NCI-H69 (cell line): ENCODE measurements around the gene KCNAB1.
A peak's percentile ranks its signal among the peaks of the same experiment; 100 is the strongest.
"Not testable (repeated sequence)": the region's sequence is repeated elsewhere in the genome, so short reads cannot be mapped to it uniquely, and the experiment has no call there.

Source experiments
- DNase-seq: peaks from one replicate; lab custom pipeline; 2025; lab: John Stamatoyannopoulos, UW

The KCNAB1 gene

DNA sequence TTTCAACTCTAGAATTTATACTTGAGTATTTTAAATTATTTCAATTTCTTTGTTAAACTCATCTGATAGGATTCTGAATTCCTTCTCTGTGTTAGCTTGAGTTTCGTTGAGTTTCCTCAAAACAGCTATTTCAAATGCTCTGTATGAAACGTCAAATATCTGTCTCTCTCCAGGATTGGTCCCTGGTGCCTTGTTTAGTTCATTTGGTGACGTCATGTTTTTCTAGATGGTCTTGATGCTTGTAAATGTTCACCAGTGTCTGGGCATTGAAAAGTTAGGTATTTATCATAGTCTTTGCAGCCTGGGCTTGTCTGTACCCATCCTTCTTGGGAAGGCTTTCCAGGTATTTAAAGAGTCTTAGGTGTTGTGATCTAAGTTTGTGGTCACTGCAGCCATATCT is 151.1 kb downstream of the KCNAB1 start:
- no peak for DNase-seq

DNA sequence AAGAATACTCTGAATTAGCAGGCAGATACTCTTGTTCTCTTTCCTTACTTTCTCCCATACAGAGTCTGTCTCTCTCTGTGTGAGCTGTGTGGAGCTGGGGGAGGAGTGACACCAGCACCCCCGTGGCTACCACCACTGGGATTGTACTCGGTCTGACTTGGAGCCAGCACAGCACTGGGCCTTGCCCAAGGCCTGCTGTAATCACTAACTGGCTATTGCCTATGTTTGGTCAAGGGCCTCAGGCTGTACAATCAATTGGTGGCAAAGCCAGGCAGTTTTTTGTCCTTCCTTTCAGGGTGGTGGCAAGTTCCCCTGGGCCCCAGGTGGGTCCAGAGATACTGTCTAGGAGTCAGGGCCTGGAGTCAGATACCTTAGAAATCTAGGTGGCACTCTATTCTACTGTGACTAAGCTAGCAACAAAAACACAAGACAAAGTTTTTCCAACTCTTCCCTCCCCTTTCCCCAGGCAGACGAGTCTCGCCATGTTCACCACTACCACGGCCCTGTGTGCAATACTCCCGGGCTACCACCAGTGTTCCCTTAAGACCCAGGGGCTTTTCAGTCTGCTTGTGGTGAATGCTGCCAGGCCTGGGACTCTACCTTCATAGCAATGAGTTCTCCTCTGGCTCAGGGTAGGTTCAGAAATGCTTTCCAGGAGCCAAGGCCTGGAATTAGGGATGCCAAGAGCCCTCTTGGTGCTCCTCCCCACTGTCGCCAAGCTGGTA is 151.8 kb downstream of the KCNAB1 start:
- DNase-seq: no peak

DNA sequence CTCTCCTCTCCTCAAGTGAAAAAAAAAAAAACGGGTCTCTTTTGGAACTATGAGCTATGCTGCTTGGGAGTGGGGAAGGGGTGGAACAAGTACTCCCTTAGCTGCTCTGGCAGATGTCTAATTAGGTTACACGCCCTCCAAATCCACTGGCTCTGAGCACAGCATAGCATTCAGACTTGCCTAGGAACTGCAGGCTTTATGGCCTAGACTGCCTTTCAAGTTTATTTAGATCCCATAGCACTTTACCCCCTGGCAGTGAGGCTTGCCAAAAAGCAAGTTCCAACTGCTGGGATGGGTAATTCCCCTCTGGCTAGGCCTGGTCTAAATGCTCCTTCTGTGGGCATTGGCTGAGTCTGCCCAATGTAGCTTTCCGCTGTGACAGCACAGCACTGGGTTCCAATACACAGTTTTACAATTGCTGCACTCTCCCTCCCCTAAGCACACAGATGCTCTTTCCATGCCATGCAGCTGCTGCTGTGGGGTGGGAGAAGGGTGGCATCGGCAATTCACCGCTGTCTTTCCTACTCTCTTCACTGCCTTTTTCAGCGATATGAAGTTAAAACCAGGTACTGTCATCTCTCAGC is 152.8 kb downstream of the KCNAB1 start:
- DNase-seq: peak; percentile 1

DNA sequence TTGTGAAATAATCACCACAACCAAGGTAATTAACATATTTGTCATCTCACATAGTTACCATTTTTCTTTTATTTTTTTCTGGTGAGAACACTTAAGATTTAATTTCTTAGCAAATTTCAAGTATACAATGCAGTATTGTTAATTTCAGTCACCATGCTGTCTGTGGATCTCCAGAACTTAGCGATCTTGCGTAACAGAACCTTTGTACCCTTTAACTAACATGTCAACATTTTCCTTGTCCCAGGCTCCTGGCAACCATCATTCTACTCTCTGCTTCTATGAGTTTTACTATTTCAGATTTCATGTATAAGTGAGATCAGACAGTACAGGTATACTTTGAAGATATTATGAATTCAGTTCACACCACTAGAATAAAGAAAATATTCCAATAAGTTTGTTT is 154.4 kb downstream of the KCNAB1 start:
- no peak for DNase-seq

DNA sequence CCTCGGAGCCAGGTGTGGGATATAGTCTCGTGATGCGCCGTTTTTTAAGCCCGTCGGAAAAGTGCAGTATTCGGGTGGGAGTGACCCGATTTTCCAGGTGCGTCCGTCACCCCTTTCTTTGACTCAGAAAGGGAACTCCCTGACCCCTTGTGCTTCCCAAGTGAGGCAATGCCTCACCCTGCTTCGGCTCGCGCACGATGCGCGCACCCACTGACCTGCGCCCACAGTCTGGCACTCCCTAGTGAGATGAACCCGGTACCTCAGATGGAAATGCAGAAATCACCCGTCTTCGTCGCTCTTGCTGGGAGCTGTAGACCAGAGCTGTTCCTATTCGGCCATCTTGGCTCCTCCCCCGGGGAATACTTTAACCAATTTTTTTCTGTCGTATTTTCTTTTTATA is 164.3 kb downstream of the KCNAB1 start:
- not testable (repeated sequence) for DNase-seq

DNA sequence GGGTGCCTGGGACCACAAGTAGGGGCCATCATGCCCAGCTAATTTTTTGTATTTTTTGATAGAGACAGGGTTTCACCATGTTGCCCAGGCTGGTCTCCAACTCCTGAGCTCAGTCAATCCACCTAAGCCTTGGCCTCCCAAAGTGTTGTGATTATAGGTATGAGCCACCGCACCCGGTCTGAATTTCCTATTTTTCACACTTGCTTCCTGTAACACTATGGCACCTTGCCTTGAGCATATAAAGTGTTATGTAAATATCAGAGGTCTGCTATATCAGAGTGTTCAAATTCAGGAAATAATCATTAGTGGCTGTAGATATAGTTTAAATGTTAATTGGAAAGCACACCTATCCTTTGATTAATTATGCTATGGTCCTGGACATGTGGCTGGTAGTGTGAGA is 165.2 kb downstream of the KCNAB1 start:
- DNase-seq: no peak

DNA sequence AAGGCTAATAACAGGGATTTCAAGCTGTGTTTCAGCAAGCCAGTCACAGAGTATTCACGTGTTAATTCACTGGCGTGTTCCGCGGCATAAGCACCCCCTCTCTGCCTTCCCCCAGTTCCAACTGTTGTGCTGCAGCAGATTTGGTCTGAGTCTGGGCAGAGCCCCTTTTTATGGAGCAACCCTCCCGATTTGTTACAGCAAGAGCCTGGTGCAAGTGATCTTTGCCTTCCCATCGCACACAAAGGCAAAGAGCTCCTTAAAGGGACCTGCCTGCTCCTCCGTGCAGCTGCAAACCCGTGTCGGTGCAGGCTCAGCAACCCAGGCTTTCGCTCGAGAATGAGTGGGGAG is 170.5 kb downstream of the KCNAB1 start:
- DNase-seq: no peak

DNA sequence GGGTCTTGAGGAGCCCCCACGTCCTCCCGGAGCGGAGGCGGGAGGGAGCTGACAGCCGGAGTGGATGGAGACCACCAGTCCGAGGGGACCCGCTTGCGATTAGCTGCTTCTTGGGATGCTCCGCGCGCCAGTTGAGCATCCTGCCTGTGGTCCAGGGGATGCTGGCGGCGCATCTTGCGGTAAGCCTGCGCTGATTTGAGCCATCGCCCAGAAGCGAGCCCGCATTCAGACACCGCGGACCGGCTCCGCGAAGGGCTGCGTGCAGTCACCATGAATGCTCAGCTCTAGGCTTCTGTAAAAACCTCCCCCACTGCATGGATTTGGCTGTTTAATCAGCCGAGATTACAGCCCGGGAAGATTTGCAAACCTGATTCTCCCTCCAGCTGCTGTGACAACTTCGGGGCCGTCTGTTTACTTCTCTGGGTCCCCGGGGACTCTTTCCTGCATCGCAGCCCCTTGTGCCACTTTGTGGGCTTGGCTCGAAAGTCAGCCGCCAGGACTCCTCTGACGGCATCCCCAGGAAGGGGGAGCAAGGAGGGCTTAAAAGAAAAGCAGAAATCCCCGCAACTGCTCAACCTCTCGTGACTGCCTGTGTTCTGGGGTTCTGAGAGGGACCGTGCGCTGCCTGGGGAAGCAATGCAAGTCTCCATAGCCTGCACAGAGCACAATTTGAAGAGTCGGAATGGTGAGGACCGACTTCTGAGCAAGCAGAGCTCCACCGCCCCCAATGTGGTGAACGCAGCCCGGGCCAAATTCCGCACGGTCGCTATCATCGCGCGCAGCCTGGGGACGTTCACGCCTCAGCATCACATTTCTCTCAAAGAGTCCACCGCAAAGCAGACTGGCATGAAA is 171.1 kb downstream of the KCNAB1 start:
- DNase-seq: peak; percentile 26

DNA sequence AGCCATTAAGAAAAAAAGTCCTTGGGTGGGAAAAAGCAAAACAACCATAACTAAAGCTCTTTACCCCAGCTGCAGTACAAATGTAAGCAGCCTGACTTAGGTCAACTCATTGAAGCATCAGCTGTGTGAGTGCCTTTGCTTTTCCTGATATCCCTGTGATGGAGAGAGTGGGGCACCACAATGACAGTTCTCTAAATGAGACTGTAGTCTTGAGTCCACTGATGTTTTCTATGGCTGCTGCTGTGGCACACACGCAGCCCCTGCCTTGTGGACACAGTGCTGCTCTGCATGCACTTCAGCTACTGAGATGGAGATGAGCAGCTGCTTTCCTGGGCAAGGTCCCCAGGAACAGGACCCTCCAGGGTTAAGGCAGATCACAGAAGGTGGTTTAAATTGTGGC is 173.2 kb downstream of the KCNAB1 start:
- no peak for DNase-seq

DNA sequence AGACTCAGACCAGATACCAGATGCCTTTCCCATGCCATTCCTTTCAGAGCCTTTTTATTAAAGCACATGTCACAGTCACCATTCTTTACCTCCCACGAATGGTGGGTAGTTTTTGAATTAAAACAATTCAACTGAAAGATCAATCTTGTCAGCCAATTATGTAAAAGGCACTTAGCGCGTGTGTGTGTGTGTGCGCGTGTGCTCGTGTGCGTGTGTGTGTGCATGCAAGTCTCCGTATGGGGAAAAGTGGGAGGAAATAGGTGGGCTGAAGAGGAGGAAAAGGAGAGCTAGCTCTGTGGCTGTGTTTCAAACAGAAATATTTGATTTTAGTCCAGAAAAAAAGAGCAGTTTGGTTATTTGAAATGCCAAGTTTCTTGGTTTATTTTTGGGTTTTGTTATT is 177.2 kb downstream of the KCNAB1 start:
- DNase-seq: no peak

DNA sequence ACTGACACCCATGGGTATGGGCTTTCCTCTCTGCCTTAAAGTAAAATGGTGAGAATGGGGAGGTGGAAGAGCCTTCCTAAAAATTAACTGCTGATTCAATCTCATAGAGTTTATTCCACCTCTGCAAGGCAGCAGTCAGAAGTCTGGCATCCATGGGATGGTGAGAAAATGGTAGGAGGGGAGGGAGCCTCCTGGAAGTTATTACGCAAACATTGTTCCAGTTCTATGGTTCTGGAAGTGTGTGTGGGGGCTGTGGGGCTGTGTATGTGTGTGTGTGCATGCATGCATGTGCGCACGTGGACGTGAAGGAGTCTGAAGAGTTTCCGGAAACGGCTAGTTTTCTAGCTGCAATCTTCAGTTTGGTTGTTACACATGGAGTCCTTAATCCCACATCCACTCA is 177.6 kb downstream of the KCNAB1 start:
- DNase-seq: no peak

DNA sequence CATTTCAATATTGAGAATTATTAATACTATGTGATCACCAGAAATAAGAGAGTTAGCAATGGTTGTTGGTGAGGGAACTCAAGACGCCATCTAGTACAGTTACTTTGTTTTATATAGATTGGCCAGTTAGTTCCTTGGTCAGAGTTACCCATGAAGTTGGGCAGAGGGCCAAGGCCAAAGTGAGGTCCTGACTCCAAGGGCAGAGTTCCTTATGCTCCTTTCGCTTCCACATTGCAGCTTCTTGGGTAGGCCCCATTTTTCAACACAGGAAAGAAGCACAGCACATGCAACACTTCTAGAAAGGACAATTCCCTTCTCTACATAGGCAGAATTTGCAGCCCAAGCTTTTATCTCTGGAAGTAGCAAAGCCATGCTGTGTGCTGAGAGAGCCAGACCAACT is 178.6 kb downstream of the KCNAB1 start:
- no peak for DNase-seq

DNA sequence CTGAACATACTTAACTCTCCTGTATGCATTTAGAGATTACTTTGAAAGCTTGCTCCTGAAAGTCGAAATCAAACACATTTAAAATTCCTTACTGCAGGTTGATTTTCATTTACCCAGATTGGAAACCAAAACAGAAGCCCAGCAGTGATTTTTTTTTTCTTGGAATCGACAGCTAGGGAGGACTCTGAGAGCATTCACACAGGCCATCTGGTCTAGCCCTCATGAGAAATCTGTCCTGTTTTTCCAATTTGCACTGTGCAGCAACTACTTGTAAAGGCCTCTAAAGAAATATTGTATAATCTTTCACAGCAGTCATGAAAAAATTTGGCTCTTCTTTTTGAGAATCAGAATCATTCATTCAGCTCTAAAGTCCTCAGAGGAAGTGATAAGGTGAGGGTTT is 179.2 kb downstream of the KCNAB1 start:
- no peak for DNase-seq

DNA sequence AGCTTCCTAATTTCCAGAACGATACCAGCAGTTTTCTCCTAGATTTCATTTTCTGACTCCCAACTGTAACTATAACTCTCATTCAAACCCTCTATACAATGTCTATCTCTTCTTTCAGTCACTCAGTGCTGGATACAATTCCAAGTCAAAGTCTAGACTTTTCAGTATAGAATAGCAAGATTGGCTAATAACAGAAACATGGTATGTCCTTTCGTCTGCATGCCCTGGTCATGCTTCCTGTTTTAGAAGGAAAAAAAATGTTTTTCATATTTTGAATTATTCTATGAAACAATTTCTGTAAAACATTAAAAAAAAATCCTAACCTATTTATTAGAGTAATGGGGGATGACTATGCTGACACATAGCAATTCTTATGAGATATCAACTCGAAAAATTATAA is 180.0 kb downstream of the KCNAB1 start:
- no peak for DNase-seq

DNA sequence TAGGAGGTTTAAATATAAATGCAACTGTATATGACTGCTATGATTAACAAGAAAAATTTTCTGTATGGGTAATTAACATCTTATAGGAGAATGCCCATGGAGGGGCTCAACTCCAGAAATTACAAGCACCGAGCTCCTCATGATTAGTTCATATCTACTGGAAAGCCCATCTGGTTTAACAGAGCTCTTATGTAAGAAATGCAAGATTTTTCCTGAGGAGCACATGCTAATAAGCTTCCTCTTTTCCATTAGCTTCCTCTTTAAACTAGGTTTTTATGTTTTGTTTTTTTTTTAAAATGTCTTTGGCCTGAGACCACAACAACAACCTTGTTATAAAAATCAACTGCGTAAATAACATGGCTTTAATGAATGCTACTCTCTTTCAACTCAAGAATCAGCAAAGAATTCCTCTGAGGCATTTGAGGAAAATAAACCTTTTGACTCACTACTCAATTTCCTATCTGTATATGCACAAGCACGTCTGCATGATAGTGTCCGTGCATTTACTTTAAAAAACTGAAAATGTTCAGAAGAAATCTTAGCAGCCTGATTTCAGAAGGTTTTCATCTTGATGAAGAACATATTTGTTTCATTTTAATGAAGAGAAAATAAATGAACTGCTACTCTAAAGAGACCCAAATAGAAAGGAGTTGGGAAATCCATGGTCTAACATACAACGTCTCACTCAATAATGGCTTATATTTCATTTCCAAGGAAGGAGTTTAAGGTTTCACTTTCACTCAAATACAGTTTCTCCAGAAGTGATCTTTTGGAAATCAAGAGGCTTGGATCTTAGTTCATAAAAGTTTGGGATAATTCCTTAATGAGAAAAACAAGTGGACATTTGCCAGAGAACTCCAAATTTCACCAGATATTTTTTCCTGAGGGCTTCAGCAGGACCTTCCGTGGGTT is 180.8 kb downstream of the KCNAB1 start:
- DNase-seq: no peak

DNA sequence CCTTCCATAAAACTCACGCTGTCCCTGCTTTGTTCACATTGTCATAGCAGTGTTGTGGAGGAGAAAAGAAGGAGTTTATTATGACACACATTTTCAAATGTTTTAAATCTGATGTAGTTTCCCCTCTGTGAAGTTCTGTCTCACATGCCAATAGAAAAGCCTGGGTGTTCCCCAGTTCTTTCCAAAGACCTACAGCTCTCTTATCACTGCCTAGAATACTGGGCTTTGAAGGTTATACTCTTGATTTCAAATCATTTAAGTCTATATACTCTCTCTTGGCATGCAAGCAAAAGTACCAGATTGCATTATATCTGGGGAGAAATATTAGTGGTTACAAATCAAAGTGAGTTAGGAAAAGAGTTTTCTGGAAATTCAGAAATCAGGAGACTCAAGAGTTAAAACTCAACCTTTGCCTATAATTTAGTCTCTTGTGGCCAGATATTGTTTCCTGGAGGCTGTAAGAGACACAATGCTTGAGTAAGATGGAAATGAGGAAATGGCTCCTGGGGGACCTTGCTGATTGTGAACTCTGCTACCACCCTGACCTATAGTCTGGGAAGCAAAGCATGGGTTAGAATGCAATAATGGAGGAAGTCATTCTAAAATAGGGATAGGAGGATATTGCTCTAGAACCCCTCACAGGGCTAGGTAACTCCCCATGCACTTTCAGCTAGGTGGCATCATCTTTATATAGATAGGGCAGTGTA is 182.8 kb downstream of the KCNAB1 start:
- no peak for DNase-seq

DNA sequence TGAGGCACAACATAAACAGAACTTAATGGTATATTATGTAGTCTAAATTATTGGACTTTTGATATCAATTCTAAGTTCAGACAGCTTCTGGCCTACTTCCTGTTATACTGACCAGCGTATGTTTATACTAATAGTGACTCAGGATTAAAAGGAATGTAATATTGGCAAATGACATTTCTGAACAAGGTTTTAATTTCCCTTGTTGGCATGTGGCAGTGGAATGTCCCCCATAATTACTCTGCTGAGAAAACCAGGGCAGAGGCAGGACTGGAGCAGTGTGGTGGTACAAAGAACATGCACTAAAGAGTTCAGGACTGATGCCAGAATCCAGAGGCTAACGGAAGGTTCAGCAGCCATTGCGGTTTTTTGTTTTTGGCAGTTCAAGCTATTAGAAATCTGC is 184.0 kb downstream of the KCNAB1 start:
- DNase-seq: no peak

DNA sequence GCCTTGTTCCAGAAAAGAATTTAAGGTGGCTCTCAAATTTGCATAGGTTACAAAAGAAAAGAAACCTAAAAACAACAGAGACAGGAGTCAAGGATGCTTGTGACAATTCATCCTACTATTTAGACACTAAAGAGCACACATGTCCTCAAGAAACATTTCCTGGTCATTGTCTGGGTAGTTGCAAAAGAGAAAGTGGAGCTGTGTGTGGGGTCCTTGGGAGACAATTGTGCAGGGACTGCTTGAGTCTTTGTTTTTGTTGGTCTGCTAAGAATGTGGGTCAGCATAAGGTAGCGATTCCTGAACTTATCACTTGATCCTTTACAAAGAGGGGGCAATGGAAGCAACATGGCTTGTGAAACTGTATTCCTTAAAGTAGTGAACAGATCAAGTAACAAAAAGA is 185.3 kb downstream of the KCNAB1 start:
- no peak for DNase-seq

DNA sequence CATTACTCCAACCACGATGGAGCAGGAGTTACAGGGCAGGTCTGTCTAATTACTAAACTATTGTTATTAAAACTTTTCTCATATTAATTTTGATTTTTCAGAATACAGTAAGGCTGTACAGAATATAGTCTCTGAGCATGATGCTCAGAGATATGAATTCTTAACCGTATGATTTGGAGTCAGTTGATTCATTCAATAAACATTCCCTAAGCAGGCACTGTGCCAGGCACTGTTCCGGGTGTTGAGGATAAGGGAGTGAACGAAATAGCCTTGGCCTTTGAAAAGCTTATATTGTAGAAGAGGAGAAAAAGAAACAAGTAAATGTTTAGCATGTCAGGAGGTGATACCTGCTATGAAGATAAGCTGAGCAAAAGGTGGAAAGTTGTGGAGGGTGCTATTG is 187.3 kb downstream of the KCNAB1 start:
- no peak for DNase-seq

DNA sequence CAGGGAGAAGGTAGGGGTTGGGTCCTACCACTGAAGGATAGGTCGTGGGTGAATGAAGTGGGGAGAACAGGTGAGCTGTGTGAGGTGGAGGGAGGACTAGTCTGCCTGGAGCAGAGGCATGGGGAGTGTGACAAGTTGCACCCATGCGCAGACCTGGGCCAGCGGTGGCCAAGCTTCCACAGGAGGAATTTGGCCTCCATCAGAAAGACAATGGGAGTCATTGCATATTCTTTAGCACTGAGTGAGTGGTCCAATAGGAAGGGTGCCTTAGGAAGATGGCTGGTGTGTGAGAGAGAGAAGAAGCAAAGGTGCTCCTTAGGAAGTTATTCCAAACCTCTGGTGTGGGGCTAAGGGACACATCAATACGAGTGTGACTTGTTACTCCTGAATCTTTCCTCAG is 191.1 kb downstream of the KCNAB1 start:
- DNase-seq: no peak

DNA sequence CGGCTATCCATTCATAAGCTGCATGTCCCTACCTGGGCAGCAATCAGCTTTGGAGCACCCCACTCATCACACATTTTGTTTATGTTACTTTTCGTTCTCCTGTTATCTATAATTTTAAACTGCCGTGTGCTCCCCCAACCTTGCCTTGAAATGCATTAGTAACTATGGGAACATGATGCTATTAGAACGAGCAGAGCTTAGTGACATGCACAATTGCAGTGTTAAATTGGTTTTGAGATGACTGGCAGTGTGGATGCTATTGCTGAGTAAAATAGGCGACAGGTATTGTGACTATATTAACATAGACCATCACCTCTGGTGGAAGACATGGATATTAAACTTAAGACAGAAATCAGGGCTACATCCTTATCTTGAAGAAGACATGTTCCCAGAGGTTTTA is 191.6 kb downstream of the KCNAB1 start:
- no peak for DNase-seq

DNA sequence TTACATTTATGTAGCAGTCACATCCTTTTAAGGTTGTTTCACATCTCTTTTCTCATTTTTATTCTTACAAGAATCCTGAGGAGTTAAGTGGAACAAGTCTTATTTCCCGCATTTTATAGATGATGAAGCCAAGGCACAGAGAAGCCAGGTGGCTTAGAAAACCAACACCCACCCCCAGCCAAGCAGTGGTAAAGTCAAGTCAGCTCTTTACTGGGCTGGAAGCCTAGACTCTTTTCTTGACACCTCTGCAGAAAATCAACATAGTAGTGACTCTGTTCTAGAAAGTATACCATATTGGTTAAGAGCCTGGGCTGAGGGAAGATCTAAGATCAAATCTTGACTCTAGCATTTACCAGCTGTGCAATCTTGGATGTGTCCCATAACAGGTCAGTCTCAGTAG is 195.7 kb downstream of the KCNAB1 start:
- DNase-seq: no peak
